ENCODE results near the gene FNIP2.
"Not testable (repeated sequence)": the region's sequence is repeated elsewhere in the genome, so short reads cannot be mapped to it uniquely, and the experiment has no call there.

FNIP2 gene

GRCh38 chr4:158768555-158769174, at the start of gene FNIP2:
Gene FNIP2, plus strand, starts transcription at chr4:158769026. Its CDS starts 187 bp downstream, at chr4:158769213.
- peak; percentile 62 for DNase-seq

- no peak for DNase-seq
These were observed 47.1 kb upstream of the FNIP2 start for GRCh38 chr4:158721680-158722079.

- DNase-seq: peak; percentile 3
These were observed 46.4 kb upstream of the FNIP2 start for GRCh38 chr4:158722291-158722916.

GRCh38 chr4:158722917-158723793, 45.7 kb upstream of the FNIP2 start, which contains the start of gene PPID:
Gene PPID, minus strand, starts transcription at chr4:158723396. Its CDS starts 108 bp downstream, at chr4:158723288.
- peak; percentile 77 for DNase-seq

- no peak for DNase-seq
These were observed 44.2 kb upstream of the FNIP2 start for GRCh38 chr4:158724637-158725036.

GRCh38 chr4:158726633-158727032, 42.2 kb upstream of the FNIP2 start:
- no peak for DNase-seq

- no peak for DNase-seq
These were observed 40.6 kb upstream of the FNIP2 start for GRCh38 chr4:158728236-158728635.

GRCh38 chr4:158729716-158730559, 38.9 kb upstream of the FNIP2 start:
- DNase-seq: peak; percentile 25

- DNase-seq: no peak
These were observed 30.0 kb upstream of the FNIP2 start for GRCh38 chr4:158738866-158739265.

- DNase-seq: no peak
These were observed 29.2 kb upstream of the FNIP2 start for GRCh38 chr4:158739600-158739999.

- DNase-seq: no peak
These were observed 27.4 kb upstream of the FNIP2 start for GRCh38 chr4:158741326-158742021.

- not testable (repeated sequence) for DNase-seq
These were observed 22.3 kb upstream of the FNIP2 start for GRCh38 chr4:158746537-158746936.

- no peak for DNase-seq
These were observed 18.4 kb upstream of the FNIP2 start for GRCh38 chr4:158750379-158750778.

GRCh38 chr4:158754385-158755180, 14.2 kb upstream of the FNIP2 start:
- no peak for DNase-seq

- not testable (repeated sequence) for DNase-seq
These were observed 13.0 kb upstream of the FNIP2 start for GRCh38 chr4:158755819-158756218.

GRCh38 chr4:158756588-158756987, 12.2 kb upstream of the FNIP2 start:
- no peak for DNase-seq

- no peak for DNase-seq
These were observed 10.7 kb upstream of the FNIP2 start for GRCh38 chr4:158758142-158758541.

GRCh38 chr4:158758703-158759102, 10.1 kb upstream of the FNIP2 start:
- DNase-seq: no peak

- DNase-seq: not testable (repeated sequence)
These were observed 9.3 kb upstream of the FNIP2 start for GRCh38 chr4:158759539-158759938.

GRCh38 chr4:158760866-158761265, 8.0 kb upstream of the FNIP2 start:
- DNase-seq: no peak

- DNase-seq: no peak
These were observed 6.3 kb upstream of the FNIP2 start for GRCh38 chr4:158762553-158762952.

Data from stimulated activated CD4-positive, alpha-beta T cell treated with anti-CD3 and anti-CD28 coated beads, Interleukin-12 subunit alpha, Interleukin-12 subunit beta, amount 100 ng/mL, for 4 hours (primary cell).